K562 (cell line): ENCODE data around the gene CGNL1. TPM values are rescaled to one million over a fixed set of nuclear protein-coding genes. Genes with fewer than 3 reads are reported as not detected.

Source experiments
- ATAC-seq: fragments of 200-7000 bp; cut with Tn5 transposase; 3 replicates; pipeline ENCODE4 v1.9.1; 2020; ENCODE audit warnings: moderate library complexity
- BruUV-seq: library from RNA; stranded (reverse); fragments of 400-500 nt; replicated peaks from 2 replicates; lab custom pipeline; 2021; lab: Mats Ljungman, UMichigan
- CTCF ChIA-PET: fragments of 300-600 bp; formaldehyde crosslinking; extraction: SDS; loops from one replicate; lab custom pipeline; 2021; ENCODE audit warnings: low intra/inter-chr PET ratio; lab: Yijun Ruan, JAX
- POLR2A ChIA-PET: fragments of 300-600, 350-650 bp; sonication (Branson Sonifier 250); formaldehyde crosslinking; extraction: SDS; loops from one replicate; lab custom pipeline; 2021; ENCODE audit warnings: antibody characterized with exemption, inconsistent platforms; lab: Yijun Ruan, JAX
- DNase-seq, 4 experiments: peaks; one replicate each; pipeline versions ENCODE4 v3.0.0 to v3.0.0-alpha.2; 2011 to 2018; ENCODE audit warnings: low spot score in 3 of 4, mixed read lengths in 3 of 4; ENCODE audit errors: extremely low read depth in 1 of 4
- FAIRE-seq: peaks from 2 replicates; lab custom pipeline; 2011; peaks lifted over from hg19 to GRCh38; lab: Jason Lieb, UNC
- H2AFZ ChIP-seq: 2 replicates; pipeline ENCODE4 v1.6.0; 2011; ENCODE audit warnings: low read depth, low read length, control low read depth, inconsistent platforms
- H3K27ac ChIP-seq: fragments of 200-600 bp; 3 replicates; pipeline ENCODE4 v1.8.0; 2011; ENCODE audit warnings: low read depth, mild to moderate bottlenecking, control low read depth, inconsistent platforms, low read length, moderate library complexity, mixed read lengths; ENCODE audit errors: extremely low read depth
- H3K27me3 ChIP-seq, 2 experiments: fragments of 300-600 bp in 1 of 2; 2 replicates in 1 of 2; 3 replicates in 1 of 2; pipeline versions ENCODE4 v1.6.0 to v1.8.0; 2011; ENCODE audit warnings: inconsistent platforms in 2 of 2, low read length in 2 of 2, mild to moderate bottlenecking in 1 of 2, mixed read lengths in 1 of 2, moderate library complexity in 1 of 2; ENCODE audit not compliant: control insufficient read depth in 2 of 2, insufficient read depth in 2 of 2
- H3K36me3 ChIP-seq: fragments of 300-600 bp; 3 replicates; pipeline ENCODE4 v1.8.0; 2011; ENCODE audit warnings: mild to moderate bottlenecking, low read length, inconsistent platforms; ENCODE audit not compliant: control insufficient read depth, insufficient read depth
- H3K4me1 ChIP-seq, 2 experiments: fragments of 200-600 bp in 1 of 2; replicated peaks in 1 of 2; 2 replicates in 1 of 2; 3 replicates in 1 of 2; pipeline versions ENCODE4 v1.5.1 to v1.8.0; 2011; ENCODE audit warnings: inconsistent platforms in 2 of 2, low read length in 2 of 2, mild to moderate bottlenecking in 1 of 2, mixed read lengths in 1 of 2, moderate library complexity in 1 of 2; ENCODE audit not compliant: control insufficient read depth in 2 of 2, insufficient read depth in 2 of 2
- H3K4me2 ChIP-seq: 2 replicates; pipeline ENCODE4 v1.6.1; 2011; ENCODE audit warnings: low read length, control low read depth, inconsistent platforms, mixed read lengths; ENCODE audit not compliant: insufficient read depth
- H3K4me3 ChIP-seq: fragments of 200-600 bp; sonication (generic), shearing (Covaris generic); 2 replicates; pipeline ENCODE4 v1.5.1; 2016; ENCODE audit warnings: control low read depth, inconsistent platforms
- H3K79me2 ChIP-seq: fragments of 200-600 bp; 3 replicates; pipeline ENCODE4 v1.8.0; 2011; ENCODE audit warnings: low read length, inconsistent platforms; ENCODE audit not compliant: control insufficient read depth, insufficient read depth
- H3K9ac ChIP-seq, 2 experiments: 2 replicates each; pipeline versions ENCODE4 v1.6.0 to v1.6.1; 2011; ENCODE audit warnings: low read depth in 2 of 2, low read length in 2 of 2, control low read depth in 1 of 2, inconsistent platforms in 1 of 2, mild to moderate bottlenecking in 1 of 2, mixed read lengths in 1 of 2; ENCODE audit not compliant: insufficient read depth in 1 of 2
- H3K9me1 ChIP-seq: one replicate; pipeline ENCODE4 v1.6.0; 2011; ENCODE audit warnings: inconsistent platforms, mild to moderate bottlenecking, low read length, moderate library complexity; ENCODE audit not compliant: control insufficient read depth, insufficient read depth
- H3K9me3 ChIP-seq: replicated peaks from 2 replicates; pipeline ENCODE4 v1.5.1; 2011; ENCODE audit warnings: low read depth, low read length, inconsistent platforms; ENCODE audit not compliant: control insufficient read depth, insufficient read depth
- H4K20me1 ChIP-seq: replicated peaks from 2 replicates; pipeline ENCODE4 v1.6.1; 2011; ENCODE audit warnings: low read length, inconsistent platforms, mixed read lengths; ENCODE audit not compliant: control insufficient read depth, insufficient read depth
- ARID2 ChIP-seq: fragments of 450-650 bp; IDR thresholded peaks from 2 replicates; pipeline ENCODE4 v1.6.1; 2017; ENCODE audit warnings: antibody characterized with exemption, mild to moderate bottlenecking
- CC2D1A ChIP-seq: fragments of 450-650 bp; IDR thresholded peaks from 2 replicates; pipeline ENCODE4 v1.6.1; 2017; ENCODE audit warnings: mild to moderate bottlenecking
- ELF4 ChIP-seq: fragments of 450-650 bp; formaldehyde crosslinking; IDR thresholded peaks from 2 replicates; pipeline ENCODE4 v1.4.0; 2022; ENCODE audit warnings: missing genetic modification characterization
- EP300 ChIP-seq: IDR thresholded peaks from 2 replicates; pipeline ENCODE4 v1.6.1; 2012; ENCODE audit warnings: low read length, improper control_type of control experiment
- HDAC8 ChIP-seq: fragments of 450-650 bp; IDR thresholded peaks from 2 replicates; pipeline ENCODE4 v1.6.1; 2016; ENCODE audit warnings: mild to moderate bottlenecking, missing genetic modification characterization, moderate library complexity, missing compliant biosample characterization
- HMGN3 ChIP-seq: IDR thresholded peaks from 2 replicates; pipeline ENCODE4 v1.6.1; 2011; ENCODE audit warnings: borderline replicate concordance, low read depth, mild to moderate bottlenecking, mixed read lengths, low read length; ENCODE audit not compliant: insufficient read length; ENCODE audit errors: extremely low read depth
- ILF3 ChIP-seq: fragments of 450-650 bp; IDR thresholded peaks from 2 replicates; pipeline ENCODE4 v1.6.1; 2018; ENCODE audit warnings: antibody characterized with exemption, mild to moderate bottlenecking, moderate library complexity, borderline replicate concordance
- MTA2 ChIP-seq: fragments of 450-650 bp; IDR thresholded peaks from 2 replicates; pipeline ENCODE4 v1.6.1; 2016; ENCODE audit warnings: low read depth
- RBM15 ChIP-seq: fragments of 200-400 bp; formaldehyde crosslinking; IDR thresholded peaks from 2 replicates; pipeline ENCODE4 v1.6.1; 2018; ENCODE audit warnings: mild to moderate bottlenecking, low read length, moderate library complexity; ENCODE audit not compliant: insufficient read depth
- RFX5 ChIP-seq: IDR thresholded peaks from 2 replicates; pipeline ENCODE4 v1.6.1; 2011; ENCODE audit warnings: low read depth, mild to moderate bottlenecking, improper control_type of control experiment, low read length
- SAFB2 ChIP-seq: fragments of 200-400 bp; formaldehyde crosslinking; IDR thresholded peaks from 2 replicates; pipeline ENCODE4 v1.6.1; 2018; ENCODE audit warnings: borderline replicate concordance, low read length, low read depth, moderate library complexity; ENCODE audit not compliant: severe bottlenecking
- ZNF263 ChIP-seq: sonication (generic); formaldehyde crosslinking; IDR thresholded peaks from 2 replicates; pipeline ENCODE4 v1.8.0; 2022; ENCODE audit warnings: mild to moderate bottlenecking, missing genetic modification reagents, borderline replicate concordance
- in situ Hi-C: fragments of 300-500 bp; cut with MboI; formaldehyde crosslinking; loops from 4 replicates; pipeline ENCODE4 v1.15.0; 2018; ENCODE audit warnings: inconsistent platforms, mixed read lengths
- intact Hi-C: fragments of 100-400 bp; cut with micrococcal nuclease; formaldehyde crosslinking; loops from 2 replicates; pipeline ENCODE4 v1.14.2; 2022
- polyA plus RNA-seq, 8 experiments: library from polyadenylated mRNA; depleted of rRNA in 4 of 8; stranded (reverse) in 5 of 8; unstranded in 3 of 8; fragments of >200 nt; fragmentation: Nextera tagmentation in 2 of 8; fragmentation: Illumina TruSeq in 1 of 8; extraction: Ambion mirVana in 2 of 8; extraction: Trizol in 1 of 8; gene quantifications; 2 replicates each; pipeline versions ENCODE4 v1.2.1 to v1.2.3, GENCODE V29; 2011 to 2014; ENCODE audit warnings: inconsistent platforms in 1 of 8, missing spikeins in 1 of 8
- total RNA-seq, 7 experiments: library from RNA; depleted of rRNA in 6 of 7; stranded (reverse); fragments of >200 nt in 6 of 7; fragmentation: Illumina TruSeq in 2 of 7; extraction: Trizol in 2 of 7; gene quantifications; 2 replicates each; pipeline versions ENCODE4 v1.2.1 to v1.2.3, GENCODE V29; 2011 to 2021; ENCODE audit warnings: low replicate concordance in 1 of 7
- TF ChIP-seq, protein P1 (sequence below): IDR thresholded peaks from 3 replicates; pipeline ENCODE4 v1.6.1; 2011; ENCODE audit warnings: borderline replicate concordance, mild to moderate bottlenecking, moderate library complexity; ENCODE audit not compliant: insufficient read length; ENCODE audit errors: extremely low read depth
- TF ChIP-seq, protein P2 (sequence below): fragments of 450-650 bp; IDR thresholded peaks from one replicate; pipeline ENCODE4 v1.6.1; 2018; ENCODE audit warnings: mild to moderate bottlenecking, moderate library complexity; ENCODE audit not compliant: partially characterized antibody
- TF ChIP-seq, protein P3 (sequence below): fragments of 250-450 bp; sonication (Bioruptor Pico); IDR thresholded peaks from 2 replicates; pipeline ENCODE4 v1.8.0; 2022; ENCODE audit warnings: inconsistent platforms
- TF ChIP-seq, protein P4 (sequence below): IDR thresholded peaks from 2 replicates; pipeline ENCODE4 v1.6.1; 2011; ENCODE audit not compliant: insufficient read length; ENCODE audit errors: extremely low read depth

Gene CGNL1
- total and polyA plus RNA-seq, 9 of the 15 experiments (the other 6 are each of a cell fraction or from before 2014, with no cell fraction given): 0.01 to 0.07 TPM; not detected in 7

DNA sequence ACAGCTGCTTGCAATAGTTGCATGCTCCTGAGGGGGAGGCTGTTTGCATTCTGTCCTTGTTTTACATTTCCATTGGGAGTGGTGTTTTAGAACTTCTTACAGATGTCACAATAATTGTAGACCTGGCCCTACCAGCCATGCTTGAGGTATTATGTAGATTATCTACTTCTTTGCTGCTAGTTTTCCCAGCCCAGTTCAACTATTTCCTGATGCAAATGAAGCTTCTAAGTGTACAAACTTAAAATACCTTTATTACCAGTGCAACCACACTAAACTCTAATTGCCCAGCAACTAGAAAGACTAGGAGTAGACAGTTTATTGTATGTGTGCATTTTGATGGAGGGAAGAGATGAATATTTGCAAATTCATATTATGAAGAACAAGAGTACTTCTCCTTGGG, 110.5 kb downstream of the CGNL1 start:
- in situ Hi-C loops (no loop called here), intact Hi-C loops (no loop called here)
- CTCF ChIA-PET: no interaction called here
- no peaks in the 10 kb centered on the region for H3K79me2 ChIP-seq
- H4K20me1 ChIP-seq: no peaks in the 10 kb centered on the region
- ATAC-seq (no peak), DNase-seq (no peak), FAIRE-seq (no peak)
- no peak overlapping the region for H2AFZ ChIP-seq
- H3K27ac ChIP-seq: no peak overlapping the region
- no TSS peak for BruUV-seq
- H3K9me1 ChIP-seq: no peaks in the 10 kb centered on the region
- no peaks in the 10 kb centered on the region for H3K4me1 ChIP-seq
- no peak overlapping the region for H3K4me2 ChIP-seq
- H3K9me3 ChIP-seq: no peaks in the 10 kb centered on the region
- peaks cover 2 to 4% of the 10 kb centered on the region in 2 experiments; a peak in 2 of 5 replicates for H3K27me3 ChIP-seq
- POLR2A ChIA-PET: no interaction called here
- H3K4me3 ChIP-seq: no peak overlapping the region
- no peak overlapping the region for H3K9ac ChIP-seq
- no peaks in the 10 kb centered on the region for H3K36me3 ChIP-seq
- TF ChIP-seq, protein P1, sequence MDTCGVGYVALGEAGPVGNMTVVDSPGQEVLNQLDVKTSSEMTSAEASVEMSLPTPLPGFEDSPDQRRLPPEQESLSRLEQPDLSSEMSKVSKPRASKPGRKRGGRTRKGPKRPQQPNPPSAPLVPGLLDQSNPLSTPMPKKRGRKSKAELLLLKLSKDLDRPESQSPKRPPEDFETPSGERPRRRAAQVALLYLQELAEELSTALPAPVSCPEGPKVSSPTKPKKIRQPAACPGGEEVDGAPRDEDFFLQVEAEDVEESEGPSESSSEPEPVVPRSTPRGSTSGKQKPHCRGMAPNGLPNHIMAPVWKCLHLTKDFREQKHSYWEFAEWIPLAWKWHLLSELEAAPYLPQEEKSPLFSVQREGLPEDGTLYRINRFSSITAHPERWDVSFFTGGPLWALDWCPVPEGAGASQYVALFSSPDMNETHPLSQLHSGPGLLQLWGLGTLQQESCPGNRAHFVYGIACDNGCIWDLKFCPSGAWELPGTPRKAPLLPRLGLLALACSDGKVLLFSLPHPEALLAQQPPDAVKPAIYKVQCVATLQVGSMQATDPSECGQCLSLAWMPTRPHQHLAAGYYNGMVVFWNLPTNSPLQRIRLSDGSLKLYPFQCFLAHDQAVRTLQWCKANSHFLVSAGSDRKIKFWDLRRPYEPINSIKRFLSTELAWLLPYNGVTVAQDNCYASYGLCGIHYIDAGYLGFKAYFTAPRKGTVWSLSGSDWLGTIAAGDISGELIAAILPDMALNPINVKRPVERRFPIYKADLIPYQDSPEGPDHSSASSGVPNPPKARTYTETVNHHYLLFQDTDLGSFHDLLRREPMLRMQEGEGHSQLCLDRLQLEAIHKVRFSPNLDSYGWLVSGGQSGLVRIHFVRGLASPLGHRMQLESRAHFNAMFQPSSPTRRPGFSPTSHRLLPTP: no peak
- no peak for TF ChIP-seq RFX5
- TF ChIP-seq ELF4 (CRISPR knock-in tag): no peak
- no peak for TF ChIP-seq ARID2
- TF ChIP-seq, protein P2, sequence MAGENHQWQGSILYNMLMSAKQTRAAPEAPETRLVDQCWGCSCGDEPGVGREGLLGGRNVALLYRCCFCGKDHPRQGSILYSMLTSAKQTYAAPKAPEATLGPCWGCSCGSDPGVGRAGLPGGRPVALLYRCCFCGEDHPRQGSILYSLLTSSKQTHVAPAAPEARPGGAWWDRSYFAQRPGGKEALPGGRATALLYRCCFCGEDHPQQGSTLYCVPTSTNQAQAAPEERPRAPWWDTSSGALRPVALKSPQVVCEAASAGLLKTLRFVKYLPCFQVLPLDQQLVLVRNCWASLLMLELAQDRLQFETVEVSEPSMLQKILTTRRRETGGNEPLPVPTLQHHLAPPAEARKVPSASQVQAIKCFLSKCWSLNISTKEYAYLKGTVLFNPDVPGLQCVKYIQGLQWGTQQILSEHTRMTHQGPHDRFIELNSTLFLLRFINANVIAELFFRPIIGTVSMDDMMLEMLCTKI: no peak
- TF ChIP-seq HDAC8: no peak
- no peak for TF ChIP-seq MTA2
- TF ChIP-seq SAFB2: no peak
- no peak for TF ChIP-seq ZNF263 (CRISPR knock-in tag)
- no peak for TF ChIP-seq ILF3
- no peak for TF ChIP-seq EP300
- TF ChIP-seq CC2D1A: no peak
- TF ChIP-seq, protein P3, sequence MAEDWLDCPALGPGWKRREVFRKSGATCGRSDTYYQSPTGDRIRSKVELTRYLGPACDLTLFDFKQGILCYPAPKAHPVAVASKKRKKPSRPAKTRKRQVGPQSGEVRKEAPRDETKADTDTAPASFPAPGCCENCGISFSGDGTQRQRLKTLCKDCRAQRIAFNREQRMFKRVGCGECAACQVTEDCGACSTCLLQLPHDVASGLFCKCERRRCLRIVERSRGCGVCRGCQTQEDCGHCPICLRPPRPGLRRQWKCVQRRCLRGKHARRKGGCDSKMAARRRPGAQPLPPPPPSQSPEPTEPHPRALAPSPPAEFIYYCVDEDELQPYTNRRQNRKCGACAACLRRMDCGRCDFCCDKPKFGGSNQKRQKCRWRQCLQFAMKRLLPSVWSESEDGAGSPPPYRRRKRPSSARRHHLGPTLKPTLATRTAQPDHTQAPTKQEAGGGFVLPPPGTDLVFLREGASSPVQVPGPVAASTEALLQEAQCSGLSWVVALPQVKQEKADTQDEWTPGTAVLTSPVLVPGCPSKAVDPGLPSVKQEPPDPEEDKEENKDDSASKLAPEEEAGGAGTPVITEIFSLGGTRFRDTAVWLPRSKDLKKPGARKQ (CRISPR knock-in tag): no peak
- TF ChIP-seq, protein P4, sequence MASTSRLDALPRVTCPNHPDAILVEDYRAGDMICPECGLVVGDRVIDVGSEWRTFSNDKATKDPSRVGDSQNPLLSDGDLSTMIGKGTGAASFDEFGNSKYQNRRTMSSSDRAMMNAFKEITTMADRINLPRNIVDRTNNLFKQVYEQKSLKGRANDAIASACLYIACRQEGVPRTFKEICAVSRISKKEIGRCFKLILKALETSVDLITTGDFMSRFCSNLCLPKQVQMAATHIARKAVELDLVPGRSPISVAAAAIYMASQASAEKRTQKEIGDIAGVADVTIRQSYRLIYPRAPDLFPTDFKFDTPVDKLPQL: no peak
- TF ChIP-seq HMGN3: no peak
- no peak for TF ChIP-seq RBM15
